GM12874 (cell line): ENCODE measurements around the gene YPEL3.

Source experiments
- CTCF ChIP-seq: IDR thresholded peaks from 2 replicates; pipeline ENCODE4 v1.5.1; 2011; ENCODE audit warnings: low read depth, mild to moderate bottlenecking, control low read depth, low read length, moderate library complexity; ENCODE audit not compliant: insufficient read depth

YPEL3 gene

DNA sequence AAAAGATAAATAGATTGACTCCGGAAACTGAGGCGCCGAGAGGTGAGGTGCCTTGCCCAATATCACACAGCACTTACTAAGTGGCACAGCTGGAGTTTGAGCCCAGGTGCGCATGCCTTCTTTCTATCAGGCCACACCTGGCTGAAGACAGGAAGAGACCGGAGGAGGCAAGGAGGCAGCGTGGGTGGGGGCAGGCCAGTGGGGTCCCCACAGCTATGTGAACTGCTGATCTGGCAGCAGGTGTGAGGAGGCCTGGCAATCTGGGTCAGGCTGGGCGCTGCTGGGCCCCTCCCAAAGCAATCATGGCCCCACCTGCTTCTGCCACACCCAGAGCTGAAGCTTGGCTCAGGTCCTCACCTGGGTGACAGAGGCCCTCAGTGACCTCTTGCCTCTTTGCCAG, 19.2 kb upstream of the YPEL3 start:
- TF ChIP-seq CTCF: no peak

GRCh38 chr16:30114411-30114810, 18.4 kb upstream of the YPEL3 start:
- TF ChIP-seq CTCF: no peak

GRCh38 chr16:30113711-30114333, 17.8 kb upstream of the YPEL3 start:
- TF ChIP-seq CTCF: no peak

GRCh38 chr16:30113031-30113710, 17.2 kb upstream of the YPEL3 start, which contains the start of gene GDPD3:
Gene GDPD3 (minus strand): TSS chr16:30113537. CDS start chr16:30113478, 59 bp downstream.
- TF ChIP-seq CTCF: no peak

DNA sequence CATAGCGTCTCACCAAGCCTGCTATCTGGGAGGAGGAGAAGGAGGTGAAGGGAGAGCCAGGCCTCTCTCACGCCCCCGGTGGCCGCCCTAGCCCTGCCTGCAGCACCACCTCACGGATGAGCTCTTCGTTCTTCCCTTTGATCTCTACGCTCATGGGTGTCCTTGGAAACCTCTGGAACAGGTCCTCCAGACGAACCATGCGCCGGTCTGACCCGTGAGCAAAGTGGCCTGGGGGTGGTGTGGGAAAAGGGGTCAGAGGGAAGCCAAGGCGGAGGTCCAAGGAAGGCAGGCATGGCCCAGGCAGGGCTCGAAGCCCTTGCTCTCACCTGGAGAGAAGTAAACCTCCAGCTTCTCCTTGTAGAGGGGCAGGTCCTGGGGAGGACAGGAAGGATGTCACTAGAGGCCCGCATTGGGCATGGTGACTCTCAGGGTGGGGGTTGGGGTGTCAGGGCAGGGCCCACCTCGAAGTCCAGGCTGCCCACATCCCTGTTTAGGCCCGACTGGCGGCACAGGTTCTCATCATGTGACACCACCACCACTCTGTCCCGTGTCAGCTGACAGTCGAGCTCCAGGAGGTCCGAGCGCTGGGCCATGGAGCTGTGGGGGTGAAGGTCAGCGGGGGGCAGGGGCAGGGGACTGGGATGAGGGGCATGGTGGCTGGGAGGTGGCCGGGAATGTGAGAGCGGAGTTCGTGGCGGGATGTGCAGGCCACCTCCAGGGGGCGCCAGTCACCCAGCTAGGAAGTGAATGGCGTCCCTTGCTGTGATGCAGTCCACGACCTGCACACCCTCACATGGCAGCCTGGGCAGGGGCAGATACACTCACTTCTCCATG, 16.4 kb upstream of the YPEL3 start:
- peak; percentile 95 for TF ChIP-seq CTCF

DNA sequence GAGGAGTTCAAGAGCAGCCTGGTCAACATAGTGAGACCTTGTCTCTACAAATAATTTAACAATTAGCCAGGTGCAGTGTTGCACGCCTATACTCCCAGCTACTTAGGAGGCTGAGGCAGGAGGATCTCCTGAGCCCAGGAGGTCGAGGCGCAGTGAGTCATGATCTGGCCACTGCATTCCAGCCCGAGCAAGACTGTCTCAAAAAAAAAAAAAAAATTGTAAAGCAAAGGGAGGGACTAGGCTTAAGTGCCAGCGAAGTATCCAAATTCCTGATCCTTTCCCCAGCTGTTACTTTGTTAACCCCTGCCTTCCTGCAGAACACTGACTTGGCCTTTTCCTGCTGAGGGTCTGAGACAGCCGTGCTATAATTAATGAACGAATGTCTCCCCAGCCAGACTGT, 14.6 kb upstream of the YPEL3 start:
- no peak for TF ChIP-seq CTCF
